GM19395 (cell line): ENCODE results near the gene NHLRC4.
A peak's percentile ranks its signal among the peaks of the same experiment; 100 is the strongest.

ENCODE experiments used
- ATAC-seq: cut with Tn5 transposase; IDR thresholded peaks from one replicate; pipeline ENCODE4 v1.9.1; 2021; ENCODE audit warnings: mild to moderate bottlenecking, moderate library complexity; ENCODE audit not compliant: unreplicated experiment

Gene NHLRC4

DNA sequence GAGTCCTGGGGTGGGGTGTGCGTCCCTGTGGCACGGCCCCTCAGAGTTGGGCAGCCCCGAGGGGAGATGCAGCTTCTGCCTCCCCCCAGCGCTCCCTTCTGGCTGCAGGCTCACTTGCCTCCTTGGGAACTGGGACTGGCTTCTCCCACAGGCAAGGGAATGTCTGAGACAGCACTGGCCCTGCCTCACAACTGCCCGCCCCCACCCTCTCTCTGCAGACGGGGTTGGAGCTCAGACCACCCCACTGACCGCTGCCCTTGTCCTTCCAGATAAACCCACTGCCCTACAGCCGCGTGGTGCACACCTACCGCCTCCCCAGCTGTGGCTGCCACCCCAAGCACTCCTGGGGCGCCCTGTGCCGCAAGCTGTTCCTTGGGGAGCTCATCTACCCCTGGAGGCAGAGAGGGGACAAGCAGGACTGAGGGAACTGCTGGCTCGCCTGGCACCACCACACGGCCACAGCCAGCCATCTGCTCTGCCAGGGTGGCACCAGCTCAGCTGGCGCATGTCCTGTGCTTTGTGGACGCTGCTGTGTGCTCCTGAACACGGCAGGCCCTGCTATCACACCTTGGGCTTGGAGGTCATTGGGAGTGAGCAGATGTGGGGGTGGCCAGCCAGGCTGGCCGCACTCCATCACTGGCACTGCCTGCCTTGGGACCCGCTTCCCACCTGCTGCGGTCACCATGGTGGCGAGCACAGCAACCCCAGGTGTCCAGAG, 16.0 kb downstream of the NHLRC4 start:
- no peak for ATAC-seq

DNA sequence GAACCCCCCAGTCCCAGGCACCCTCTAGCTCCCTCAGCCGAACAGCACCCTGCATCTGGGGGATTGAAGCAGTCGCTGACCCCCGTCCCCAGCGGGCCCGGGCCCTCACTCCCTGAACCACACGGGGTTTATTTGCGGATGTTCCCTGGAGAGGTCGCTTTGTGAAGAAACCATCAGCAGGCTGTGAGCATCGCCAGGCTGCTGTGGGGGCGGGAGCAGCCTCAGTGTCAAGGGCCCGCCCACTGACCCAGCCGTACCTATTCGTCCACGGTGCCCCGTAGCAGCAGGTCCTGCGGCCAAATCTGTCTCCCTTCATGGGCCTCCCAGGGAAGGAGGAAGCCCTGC, 16.6 kb downstream of the NHLRC4 start:
- no peak for ATAC-seq

DNA sequence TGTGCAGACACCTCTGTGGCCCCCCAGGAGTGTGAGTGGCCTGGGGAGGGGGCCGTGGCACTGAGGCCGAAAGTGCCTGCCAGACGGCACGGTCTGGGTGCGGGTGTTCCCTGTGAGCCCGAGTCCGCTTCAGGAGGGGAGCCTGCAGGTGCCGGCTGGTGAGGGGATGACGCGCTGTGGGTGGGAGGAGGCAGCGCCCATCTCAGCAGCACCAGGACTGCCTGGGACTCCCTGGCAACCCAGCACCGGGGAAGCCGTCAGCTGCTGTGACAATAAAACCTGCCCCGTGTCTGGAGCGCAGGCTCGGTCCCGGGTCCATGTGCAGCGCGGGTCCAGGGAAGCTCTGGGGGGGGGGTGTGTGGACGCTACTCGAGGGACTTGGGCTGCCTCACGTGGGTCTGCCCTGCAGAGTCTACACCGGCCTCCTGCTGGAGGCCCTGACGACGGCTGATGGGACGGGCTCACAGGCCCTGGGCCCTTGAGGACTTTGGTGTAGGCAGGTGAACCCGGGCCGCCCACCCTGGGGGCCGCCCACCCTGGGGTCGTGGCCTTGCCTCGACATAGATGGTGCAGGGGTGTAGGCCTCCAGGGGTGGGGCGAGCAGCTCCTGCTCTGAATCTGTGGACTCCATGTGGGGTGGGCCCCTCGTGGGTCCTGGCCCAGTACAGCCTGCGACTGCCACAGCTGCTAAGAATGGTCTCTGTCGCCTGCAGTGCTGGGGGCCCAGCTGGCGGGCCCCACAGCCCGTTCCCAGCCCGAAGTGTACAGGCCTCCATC, 17.2 kb downstream of the NHLRC4 start:
- no peak for ATAC-seq

DNA sequence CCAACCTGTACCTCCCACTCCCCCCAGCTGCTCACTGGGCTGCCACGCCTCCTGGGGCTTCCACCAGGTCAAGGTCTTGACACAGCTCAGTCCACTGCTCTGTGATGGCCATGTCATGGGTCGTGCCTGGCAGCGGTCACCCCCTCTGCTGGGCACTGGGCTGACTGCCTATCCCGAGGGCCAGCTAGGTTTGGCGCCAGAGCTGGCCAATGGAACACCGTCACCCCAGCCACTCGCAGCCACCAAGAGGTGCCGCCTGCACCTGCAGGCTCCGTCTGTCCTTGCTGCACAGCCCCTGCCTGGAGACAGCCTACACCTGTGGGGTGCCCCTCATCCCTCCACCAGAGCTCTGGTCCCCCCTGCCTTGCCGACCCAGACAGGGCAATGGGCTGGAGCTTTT, 18.5 kb downstream of the NHLRC4 start:
- no peak for ATAC-seq

DNA sequence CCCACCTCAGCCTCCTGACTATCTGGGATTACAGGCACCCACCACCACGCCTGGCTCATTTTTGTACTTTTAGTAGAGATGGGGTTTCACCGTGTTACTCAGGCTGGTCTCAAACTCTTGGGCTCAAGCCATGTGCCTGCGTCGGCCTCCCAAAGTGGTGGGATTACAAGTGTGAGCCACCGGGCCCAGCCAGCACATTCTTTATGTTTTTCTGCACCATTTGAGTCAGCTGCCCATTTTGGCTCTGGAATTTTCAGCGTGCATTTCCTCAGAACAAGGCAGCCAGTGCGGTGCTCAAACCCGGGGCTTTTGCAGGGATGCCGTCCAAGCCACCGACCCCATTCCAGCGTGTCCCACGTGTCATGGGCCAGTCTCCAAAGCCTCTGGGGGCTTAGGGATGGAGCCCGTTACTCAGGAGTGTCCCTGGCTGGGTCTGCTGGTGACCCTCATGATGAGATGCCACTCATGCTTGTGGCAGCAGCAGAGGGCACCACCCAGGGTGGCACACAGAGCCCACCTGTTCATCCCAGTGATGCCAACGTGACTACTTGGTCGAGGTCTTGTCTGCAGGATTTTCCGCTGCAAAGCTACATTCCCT, 19.3 kb downstream of the NHLRC4 start:
- ATAC-seq, result no peak

DNA sequence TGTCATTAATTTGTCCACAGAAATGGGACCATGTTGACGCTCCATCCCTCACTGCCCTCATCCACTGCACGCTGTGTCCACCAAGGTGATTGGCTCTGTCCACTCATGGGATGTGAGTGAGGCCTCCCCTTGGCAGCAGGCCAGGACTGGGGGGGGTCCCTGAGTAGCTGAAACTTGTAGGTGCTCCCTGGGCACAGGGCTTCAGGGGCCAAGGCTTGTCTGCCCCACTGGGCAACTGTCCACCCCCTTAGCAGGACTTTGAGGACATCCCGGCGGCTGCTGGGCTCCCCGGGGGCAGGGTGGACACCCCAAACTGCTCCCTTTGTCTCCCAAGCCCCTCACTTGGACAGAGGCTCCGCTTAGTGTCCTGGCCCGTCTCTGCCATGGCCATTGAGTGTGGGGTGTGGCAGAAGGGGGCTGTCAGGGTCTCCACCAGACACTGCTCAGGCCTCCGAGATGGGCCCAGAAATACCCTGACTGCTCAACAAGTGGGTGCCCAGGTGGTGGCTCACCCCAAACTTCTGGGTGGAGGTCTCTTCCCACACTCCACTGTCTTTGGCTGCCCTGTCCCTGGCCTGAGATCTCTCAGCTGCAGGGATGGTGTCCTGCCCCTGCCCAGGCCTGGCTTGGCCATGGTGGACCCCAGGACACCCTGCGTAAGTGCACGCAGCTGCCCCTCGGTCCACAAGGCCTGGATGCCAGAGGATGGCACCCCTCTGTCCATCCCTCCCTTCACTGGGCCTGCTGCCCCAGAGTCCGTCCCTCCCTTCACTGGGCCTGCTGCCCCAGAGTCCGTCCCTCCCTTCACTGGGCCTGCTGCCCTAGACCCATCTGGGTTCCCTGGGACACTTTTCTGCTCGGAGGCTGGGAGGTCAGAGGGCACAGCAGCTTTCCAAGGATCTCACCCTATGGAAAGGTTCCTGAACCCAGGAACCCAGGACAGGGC, 20.1 kb downstream of the NHLRC4 start:
- no peak for ATAC-seq

DNA sequence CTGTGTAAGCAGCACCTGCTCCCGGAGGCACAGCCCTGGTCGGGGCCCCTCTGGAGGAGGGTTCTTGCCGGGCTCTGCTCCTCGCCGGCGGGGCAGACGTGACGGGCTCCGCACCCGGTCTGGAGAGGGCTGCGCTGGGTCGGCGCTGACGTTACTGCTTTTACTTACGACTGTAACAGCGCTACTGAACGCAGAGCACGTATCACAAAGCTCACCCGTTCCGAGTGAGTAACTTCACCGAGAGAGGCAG, 21.8 kb downstream of the NHLRC4 start:
- ATAC-seq, result peak; percentile 11

DNA sequence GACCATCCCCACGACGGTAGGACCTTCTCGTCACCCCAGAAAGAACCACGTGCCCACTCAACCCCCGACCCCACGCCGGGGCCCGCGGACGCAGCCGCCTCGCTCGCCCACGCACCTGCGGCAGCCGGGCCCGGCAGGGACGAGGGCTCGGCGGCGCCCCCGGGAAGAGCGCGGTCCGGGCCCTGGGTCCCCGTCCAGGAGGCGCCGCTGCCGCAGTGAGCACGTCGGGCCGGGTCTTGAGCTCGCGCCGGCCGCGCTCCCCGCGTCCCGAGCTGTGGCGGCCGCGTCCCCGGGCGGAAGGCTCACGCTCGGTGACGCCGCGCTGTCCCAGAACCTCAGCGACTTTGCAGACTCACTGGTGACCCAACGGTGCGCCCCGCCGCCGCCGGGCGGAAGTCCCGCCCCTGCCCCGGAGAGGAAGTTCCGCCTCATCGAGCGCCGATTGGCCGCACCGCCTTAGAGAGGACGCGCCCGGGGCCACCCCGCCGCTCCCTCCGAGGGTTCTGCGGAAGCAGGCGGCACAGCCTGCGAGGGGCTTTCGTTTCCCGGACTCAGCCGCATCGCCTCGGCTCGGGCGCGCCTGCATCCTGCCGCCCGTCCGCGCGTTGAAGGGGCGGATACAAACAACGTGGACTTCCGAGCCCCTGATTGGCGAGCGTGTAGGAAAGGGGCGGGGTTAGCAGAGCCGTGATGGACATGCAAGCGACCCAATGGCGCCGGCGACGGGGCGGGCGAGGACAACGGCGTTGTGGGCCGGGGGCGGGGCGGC, 22.3 kb downstream of the NHLRC4 start:
- peak; percentile 79 for ATAC-seq

DNA sequence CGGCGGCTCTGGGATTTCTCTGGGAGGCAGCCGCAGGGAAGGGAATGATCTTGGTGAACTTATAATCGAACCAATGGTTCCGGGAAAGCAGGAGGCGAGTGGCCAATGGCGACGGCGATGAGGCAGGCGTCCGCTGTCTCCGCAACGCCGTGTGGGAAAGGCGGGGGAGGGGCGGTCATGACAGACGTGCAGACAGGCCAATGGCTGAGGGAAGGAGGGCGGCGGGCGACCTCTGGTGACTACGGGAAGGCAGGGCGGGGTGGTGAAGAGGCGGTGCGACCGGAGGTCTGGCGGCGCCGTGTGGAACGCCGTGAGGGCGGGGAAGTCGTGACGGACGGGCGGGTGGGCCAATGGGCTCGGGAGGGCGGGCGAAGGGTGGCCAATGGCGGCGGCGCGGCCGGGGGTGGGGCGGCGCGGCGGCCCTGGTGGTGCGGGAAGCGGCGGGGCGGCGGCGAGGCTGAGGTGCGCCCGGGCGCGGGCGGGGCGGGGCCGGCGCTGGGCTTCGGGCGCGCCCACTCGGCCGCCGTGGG, 22.9 kb downstream of the NHLRC4 start, which contains the start of gene RAB40C:
Gene RAB40C (plus strand): TSS at position 409 of the 530 bp plus-strand sequence. CDS start 226 bp downstream, outside the sequence.
- peak; percentile 71 for ATAC-seq

DNA sequence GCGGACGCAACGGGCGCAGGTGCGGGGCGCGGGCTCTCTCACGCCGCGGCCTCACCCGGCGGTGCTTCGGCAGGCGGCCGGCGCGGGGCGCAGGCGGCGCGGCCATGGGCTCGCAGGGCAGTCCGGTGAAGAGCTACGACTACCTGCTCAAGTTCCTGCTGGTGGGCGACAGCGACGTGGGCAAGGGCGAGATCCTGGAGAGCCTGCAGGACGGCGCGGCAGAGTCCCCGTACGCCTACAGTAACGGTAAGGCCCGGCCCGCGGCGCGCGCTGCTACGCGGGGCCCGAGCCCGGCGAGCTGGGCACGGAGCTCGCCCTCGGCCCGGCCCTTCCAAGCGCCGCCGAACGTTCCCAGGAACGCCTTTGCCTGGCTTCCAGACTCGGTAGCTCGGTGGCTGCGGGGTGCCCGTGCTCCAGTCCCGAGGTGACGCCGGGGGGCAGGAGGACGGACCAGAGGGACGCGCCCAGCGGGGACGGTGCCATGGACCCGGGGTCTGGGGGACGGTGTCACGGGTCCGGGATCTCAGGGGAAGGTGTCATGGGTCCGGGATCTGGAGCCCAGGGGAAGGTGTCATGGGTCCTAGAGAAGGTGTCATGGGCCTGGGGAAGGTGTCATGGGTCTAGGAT, 23.5 kb downstream of the NHLRC4 start:
- ATAC-seq, result peak; percentile 7

DNA sequence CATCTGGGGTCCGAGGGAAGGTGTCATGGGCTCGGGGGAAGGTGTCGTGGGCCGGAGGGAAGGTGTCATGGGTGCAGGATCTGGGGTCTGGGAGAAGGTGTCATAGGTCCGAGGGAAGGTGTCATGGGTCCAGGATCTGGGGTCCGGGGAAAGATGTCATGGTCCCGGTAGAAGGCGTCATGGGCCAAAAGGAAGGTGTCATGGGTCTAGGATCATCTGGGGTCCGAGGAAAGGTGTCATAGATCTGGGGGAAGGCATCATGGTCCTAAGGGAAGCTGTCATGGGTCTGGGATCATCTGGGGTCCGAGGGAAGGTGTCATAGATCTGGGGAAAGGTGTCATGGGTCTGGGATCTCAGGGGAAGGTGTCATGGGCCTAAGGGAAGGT, 24.0 kb downstream of the NHLRC4 start:
- ATAC-seq, result no peak

DNA sequence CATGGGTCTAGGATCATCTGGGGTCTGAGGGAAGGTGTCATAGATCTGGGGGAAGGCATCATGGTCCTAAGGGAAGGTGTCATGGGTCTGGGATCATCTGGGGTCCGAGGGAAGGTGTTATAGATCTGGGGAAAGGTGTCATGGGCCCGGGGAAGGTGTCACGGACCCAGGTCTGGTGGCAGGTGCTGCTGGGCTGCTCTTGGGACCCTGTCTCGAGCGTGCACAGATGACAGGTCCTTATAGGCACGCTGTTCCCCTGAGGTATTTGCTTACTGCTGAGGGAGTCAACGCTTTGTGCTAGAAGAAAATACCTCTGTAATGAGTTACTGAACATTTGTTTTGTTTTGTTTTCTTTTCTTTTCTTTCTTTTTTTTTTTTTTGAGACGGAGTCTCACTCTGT, 24.4 kb downstream of the NHLRC4 start:
- ATAC-seq, result no peak

DNA sequence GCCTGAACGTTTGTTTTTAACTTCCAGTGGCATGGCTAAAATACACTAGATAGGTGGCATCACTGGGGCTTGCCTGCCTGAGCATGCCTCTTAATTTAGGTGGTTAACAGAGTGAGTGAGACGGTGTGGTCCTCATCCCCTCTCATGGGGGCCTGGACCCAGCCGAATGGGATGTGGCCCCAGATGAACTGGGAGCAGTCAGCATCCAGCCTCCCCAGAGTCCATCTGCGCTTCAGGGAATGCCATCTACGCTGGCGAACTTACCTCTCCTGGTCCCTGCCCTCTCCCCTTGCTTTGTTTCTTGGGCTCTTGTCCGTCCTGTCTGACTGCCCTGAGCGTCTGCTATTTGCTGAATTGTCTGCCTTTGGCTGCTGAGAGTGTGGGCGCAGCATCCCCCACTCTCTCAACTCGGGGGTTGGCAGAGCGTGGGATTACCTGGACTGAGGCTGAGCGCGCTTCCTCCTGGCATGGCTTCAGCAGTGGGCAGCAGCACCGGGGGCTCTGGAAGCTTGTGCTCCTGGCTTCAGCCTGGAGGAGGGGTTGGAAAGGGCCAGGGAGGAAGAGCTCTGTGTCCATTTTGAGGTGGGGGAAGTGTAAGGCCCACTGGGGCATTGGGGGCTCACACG, 25.2 kb downstream of the NHLRC4 start:
- ATAC-seq, result no peak

DNA sequence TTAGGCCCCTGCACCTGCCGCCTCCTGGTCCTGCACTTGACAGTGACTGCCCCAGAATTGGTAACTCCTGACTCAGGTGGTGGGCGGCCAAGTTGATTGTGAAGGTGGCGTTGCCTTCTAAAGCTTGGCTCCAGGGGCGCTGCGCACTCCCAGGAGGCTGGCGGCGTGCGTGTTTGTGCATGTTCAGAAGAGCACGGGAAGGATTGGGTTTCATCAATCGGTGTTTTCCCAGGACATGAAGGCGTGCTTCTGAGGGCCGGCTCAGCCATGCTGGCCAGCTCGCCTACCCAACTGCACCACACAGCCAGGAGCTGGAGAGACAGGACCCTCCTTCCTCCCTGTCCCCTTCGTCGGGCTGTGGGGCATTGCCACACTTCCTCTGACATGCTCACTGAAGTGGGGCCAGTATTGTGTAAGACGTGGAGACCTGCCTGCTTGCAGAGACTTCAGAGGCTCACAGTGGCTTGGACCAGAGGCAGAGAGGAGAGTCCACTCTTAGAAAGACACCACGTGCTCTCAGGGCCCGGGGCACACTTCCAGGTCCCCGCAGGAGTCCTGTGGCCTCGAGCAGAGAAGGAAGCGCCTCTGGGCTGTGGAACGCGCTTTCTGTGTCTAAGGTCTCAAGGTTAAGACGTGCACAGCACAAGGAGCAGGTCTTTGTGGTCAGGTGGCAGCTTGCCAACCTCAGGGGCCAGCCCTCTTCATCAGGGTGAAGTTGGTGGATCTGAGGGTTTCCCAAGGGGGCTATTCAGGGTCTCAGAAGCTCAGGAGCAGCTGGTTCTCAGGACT, 25.9 kb downstream of the NHLRC4 start:
- no peak for ATAC-seq

DNA sequence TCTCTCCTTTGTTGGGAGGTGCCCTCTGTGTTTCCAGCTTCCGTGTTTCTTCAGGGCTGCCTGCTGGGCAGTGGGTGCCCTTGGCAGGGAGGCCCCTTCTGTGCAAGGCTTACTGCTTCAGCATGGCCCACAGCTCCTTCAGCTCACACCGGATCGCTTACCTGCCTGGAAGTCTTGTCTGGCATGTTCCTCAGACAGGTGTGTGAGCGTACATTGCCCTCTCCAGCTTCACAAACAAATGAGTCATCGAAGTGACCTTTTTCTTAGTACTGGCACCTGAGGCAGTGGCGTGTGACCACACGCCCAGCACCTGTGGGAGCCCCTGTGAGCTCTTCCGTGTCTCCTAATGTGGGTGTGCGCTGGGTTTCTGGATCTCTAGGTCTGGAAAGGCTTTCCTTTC, 26.6 kb downstream of the NHLRC4 start:
- no peak for ATAC-seq

DNA sequence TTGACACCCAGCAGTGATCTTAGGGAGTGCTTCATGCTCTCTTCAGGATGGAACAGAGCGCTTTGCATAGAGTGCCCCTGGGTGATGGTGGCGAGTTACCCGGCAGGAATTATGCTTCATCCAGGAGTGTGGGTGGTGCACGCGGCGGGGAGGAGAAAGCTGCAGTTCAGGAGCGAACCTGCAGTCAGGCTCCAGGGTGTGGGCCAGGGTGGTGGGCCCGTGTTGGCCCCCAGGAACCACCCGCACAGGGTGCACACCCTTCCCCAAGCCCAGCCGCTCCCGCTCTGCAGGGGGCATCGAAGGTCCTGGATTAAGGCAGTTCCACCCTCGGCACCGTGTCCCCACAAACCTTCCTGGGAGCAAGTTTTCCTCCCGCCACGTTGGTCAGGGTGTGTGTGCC, 27.0 kb downstream of the NHLRC4 start:
- no peak for ATAC-seq

DNA sequence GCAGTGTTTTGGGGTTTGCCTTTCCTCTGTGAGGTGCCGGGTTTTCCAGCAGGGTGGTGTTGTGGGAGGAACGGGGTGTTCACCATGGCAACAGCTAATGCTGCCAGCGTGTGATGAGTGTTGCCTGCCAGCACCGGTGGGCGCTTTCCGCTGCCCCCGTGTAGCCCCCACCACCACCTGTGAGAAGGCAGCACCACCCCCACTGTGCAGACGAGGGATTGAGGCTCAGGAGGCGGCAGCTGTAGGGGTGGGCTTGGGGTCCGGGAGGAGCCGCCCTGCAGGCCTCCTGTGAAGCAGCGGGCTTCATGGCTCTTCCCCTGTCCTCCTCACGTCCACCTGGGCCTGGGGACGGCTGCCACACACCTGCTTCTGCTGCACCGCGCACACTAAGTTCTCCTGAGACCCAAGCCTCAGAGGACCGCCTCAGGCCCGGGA, 28.3 kb downstream of the NHLRC4 start:
- ATAC-seq, result no peak

DNA sequence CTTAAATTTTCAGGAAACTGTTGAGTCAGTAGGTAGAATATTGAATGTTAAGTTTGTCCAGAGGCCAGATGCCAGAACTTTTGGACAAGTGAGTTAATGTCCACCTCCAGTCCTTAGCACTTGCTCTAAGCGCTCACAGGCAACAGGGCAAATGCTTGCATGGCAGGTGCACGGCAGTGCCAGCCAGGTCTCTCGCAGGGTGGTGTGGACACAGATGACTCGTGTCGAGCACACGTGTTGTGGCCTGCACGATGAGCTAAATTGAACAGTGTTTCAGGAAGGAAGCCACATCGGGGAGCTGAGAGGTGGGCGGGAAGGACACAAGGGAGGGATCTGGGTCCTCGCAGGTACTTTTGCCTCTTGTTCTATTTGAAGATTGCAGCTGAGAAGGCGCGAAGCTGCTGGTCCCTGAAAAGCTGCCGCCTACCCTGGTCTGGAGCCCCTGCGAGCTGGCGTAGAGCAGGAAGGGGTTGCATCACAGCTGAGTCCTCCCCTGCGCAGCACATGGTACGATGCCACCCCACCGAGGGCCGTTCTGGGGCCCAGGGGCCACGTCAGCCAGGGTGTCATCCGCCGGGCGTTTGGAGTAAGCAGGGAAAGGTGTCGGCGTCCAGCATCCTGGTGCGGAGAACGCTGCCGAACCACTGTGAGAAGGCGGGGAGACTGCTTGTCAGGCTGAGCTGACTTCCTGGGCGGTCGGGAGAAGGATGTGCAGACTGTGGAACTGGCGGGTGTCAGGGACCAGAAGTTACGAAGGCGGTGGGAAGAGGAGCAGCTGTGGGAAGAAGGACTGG, 29.3 kb downstream of the NHLRC4 start:
- no peak for ATAC-seq
